Ishikawa (cell line): ENCODE measurements around the gene CYP2W1.

Experiments used
- CEBPB ChIP-seq: IDR thresholded peaks from 2 replicates; pipeline ENCODE4 v1.6.1; 2012
- CREB1 ChIP-seq: IDR thresholded peaks from 2 replicates; pipeline ENCODE4 v1.6.1; 2012; ENCODE audit warnings: low read depth
- EGR1 ChIP-seq: IDR thresholded peaks from 2 replicates; pipeline ENCODE4 v1.6.1; 2012
- EP300 ChIP-seq: IDR thresholded peaks from 2 replicates; pipeline ENCODE4 v1.6.1; 2012; ENCODE audit warnings: borderline replicate concordance
- FOXM1 ChIP-seq: IDR thresholded peaks from 2 replicates; pipeline ENCODE4 v1.6.1; 2012; ENCODE audit warnings: low read depth, borderline replicate concordance
- MAX ChIP-seq: IDR thresholded peaks from 2 replicates; pipeline ENCODE4 v1.6.1; 2012
- NFIC ChIP-seq: IDR thresholded peaks from 2 replicates; pipeline ENCODE4 v1.6.1; 2012
- RAD21 ChIP-seq: IDR thresholded peaks from 2 replicates; pipeline ENCODE4 v1.6.1; 2012; ENCODE audit warnings: low read depth
- REST ChIP-seq: IDR thresholded peaks from 2 replicates; pipeline ENCODE4 v1.6.1; 2012; ENCODE audit warnings: low read depth, mild to moderate bottlenecking
- TAF1 ChIP-seq: IDR thresholded peaks from 2 replicates; pipeline ENCODE4 v1.6.1; 2012; ENCODE audit warnings: low read depth, mild to moderate bottlenecking
- TCF12 ChIP-seq: IDR thresholded peaks from 2 replicates; pipeline ENCODE4 v1.6.1; 2012; ENCODE audit warnings: low read depth
- TEAD4 ChIP-seq: IDR thresholded peaks from 2 replicates; pipeline ENCODE4 v1.6.1; 2012
- USF1 ChIP-seq: IDR thresholded peaks from 2 replicates; pipeline ENCODE4 v1.6.1; 2012
- YY1 ChIP-seq: IDR thresholded peaks from 2 replicates; pipeline ENCODE4 v1.6.1; 2012; ENCODE audit warnings: low read depth
- ZBTB7A ChIP-seq: IDR thresholded peaks from 2 replicates; pipeline ENCODE4 v1.6.1; 2012; ENCODE audit warnings: low read depth

Gene CYP2W1

GRCh38 chr7:1021931-1022330 is 39.0 kb downstream of the CYP2W1 start:
- TF ChIP-seq REST (no peak), TAF1 (no peak), FOXM1 (no peak), CREB1 (no peak), USF1 (no peak), MAX (no peak), NFIC (no peak)

GRCh38 chr7:1022356-1022755 is 39.4 kb downstream of the CYP2W1 start:
- no peak for TF ChIP-seq EGR1

GRCh38 chr7:1022801-1023465 is 40.0 kb downstream of the CYP2W1 start:
- TF ChIP-seq CEBPB = no peak
- TF ChIP-seq RAD21 = no peak
- no peak for TF ChIP-seq CREB1

GRCh38 chr7:1024331-1024841 is 41.4 kb downstream of the CYP2W1 start:
- no peak for TF ChIP-seq ZBTB7A
- no peak for TF ChIP-seq TAF1
- TF ChIP-seq TEAD4 = no peak
- TF ChIP-seq EGR1 = no peak
- no peak for TF ChIP-seq MAX
- no peak for TF ChIP-seq TCF12
- TF ChIP-seq REST = no peak
- no peak for TF ChIP-seq USF1
- TF ChIP-seq YY1 = no peak
- TF ChIP-seq EP300 = no peak
- TF ChIP-seq RAD21 = no peak
- TF ChIP-seq FOXM1 = no peak
- TF ChIP-seq NFIC = no peak
- TF ChIP-seq CREB1 = no peak
- TF ChIP-seq CEBPB = no peak

GRCh38 chr7:1024876-1025742 is 42.1 kb downstream of the CYP2W1 start:
- no peak for TF ChIP-seq TAF1
- TF ChIP-seq MAX = no peak
- no peak for TF ChIP-seq CEBPB
- TF ChIP-seq FOXM1 = no peak
- no peak for TF ChIP-seq RAD21
- TF ChIP-seq CREB1 = no peak
- TF ChIP-seq EGR1 = no peak
- no peak for TF ChIP-seq TCF12
- no peak for TF ChIP-seq NFIC
- TF ChIP-seq ZBTB7A = no peak
- TF ChIP-seq EP300 = no peak
- TF ChIP-seq REST = no peak
